Breast epithelium (tissue), 4 donors: ENCODE data around the gene EPS8. TPM values are rescaled to one million over a fixed set of nuclear protein-coding genes. Genes with fewer than 3 reads are reported as not detected.

Experiments
- DNase-seq, 2 donors: peaks; one replicate each; pipeline ENCODE4 v3.0.0-alpha.2; 2019; ENCODE audit warnings: low spot score in 2 of 2
- H3K27ac ChIP-seq, 2 donors: fragments of 200-600 bp; sonication (generic) in 1 of 2; one replicate each; pipeline ENCODE4 v1.5.1; 2016 to 2019; ENCODE audit warnings: mild to moderate bottlenecking in 1 of 2
- H3K27me3 ChIP-seq, 2 donors: fragments of 200-600 bp; sonication (generic) in 1 of 2; one replicate each; pipeline versions ENCODE4 v1.5.1 to v1.6.0; 2017 to 2019; ENCODE audit warnings: control low read depth in 1 of 2, mild to moderate bottlenecking in 1 of 2
- H3K36me3 ChIP-seq: fragments of 200-600 bp; one replicate; pipeline ENCODE4 v1.5.1; 2019
- H3K4me1 ChIP-seq, 2 donors: fragments of 200-600 bp; sonication (generic); one replicate each; pipeline ENCODE4 v1.5.1; 2016 to 2019; ENCODE audit warnings: control low read depth in 1 of 2
- H3K4me3 ChIP-seq, 3 donors: fragments of 200-600 bp; sonication (generic); 1 replicate in 2 of 3; 2 replicates in 1 of 3; pipeline ENCODE4 v1.5.1; 2016 to 2019; ENCODE audit warnings: mild to moderate bottlenecking in 3 of 3, moderate library complexity in 2 of 3
- H3K9me3 ChIP-seq, 2 donors: fragments of 200-600 bp; sonication (generic) in 1 of 2; one replicate each; pipeline ENCODE4 v1.5.1; 2016 to 2019; ENCODE audit warnings: control low read depth in 1 of 2
- POLR2A ChIP-seq: fragments of 450-650 bp; IDR thresholded peaks from one replicate; pipeline ENCODE4 v1.6.1; 2016; ENCODE audit warnings: antibody characterized with exemption, mild to moderate bottlenecking, moderate library complexity
- POLR2AphosphoS5 ChIP-seq, 3 donors: sonication (generic); formaldehyde crosslinking; IDR thresholded peaks; one replicate each; pipeline ENCODE4 v1.6.1; 2017; ENCODE audit warnings: antibody characterized with exemption in 3 of 3
- intact Hi-C: fragments of 100-400 bp; cut with DNase I; formaldehyde crosslinking; loops from one replicate; pipeline ENCODE4 v1.15.1; 2023; ENCODE audit warnings: low total_unique reads
- total RNA-seq, 3 donors: library from RNA; depleted of rRNA; stranded (reverse); fragments of >200 nt; gene quantifications; one replicate each; pipeline ENCODE4 v1.1.0, GENCODE V29; 2016
- TF ChIP-seq, protein P1 (sequence below), 3 donors: fragments of 450-650 bp; IDR thresholded peaks; one replicate each; pipeline ENCODE4 v1.5.1; 2016 to 2017; ENCODE audit warnings: antibody characterized with exemption in 3 of 3, mild to moderate bottlenecking in 3 of 3, moderate library complexity in 3 of 3

EPS8 gene
- total RNA-seq, 3 donors from 2014 or later: 137 to 244 (median 168) TPM

DNA sequence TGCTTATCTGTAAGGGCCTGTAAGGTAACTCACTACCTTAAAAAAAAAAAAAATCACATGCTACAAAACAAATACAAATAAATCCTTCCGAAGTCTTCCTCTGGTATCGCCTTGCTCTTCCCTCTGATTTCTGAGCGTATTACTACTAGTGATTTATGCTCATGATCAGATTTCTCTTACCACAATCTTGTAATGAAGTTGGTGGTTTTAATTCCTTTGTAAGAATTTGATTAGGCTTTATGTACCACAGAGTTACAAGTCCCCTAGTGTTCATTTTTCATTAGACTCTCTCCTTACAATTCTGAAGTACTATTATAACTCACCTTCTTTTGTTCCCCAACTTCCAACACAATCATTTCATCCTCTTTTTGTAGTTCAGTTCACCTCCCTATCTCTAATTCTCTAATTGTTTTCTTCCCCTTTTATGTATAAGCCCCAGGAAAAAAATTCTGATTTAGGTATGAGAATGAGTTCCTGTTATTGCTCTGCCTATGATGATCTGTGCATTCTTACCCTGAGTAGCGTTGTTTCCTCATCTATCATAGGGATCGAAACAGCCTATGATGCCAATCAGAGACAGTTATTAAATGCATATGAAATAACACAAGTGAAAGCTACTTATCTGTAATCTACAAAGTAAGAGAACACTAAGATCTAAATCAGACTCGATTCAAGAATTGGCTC is 81.5 kb downstream of the EPS8 start:
- H3K36me3 ChIP-seq: no peaks in the 10 kb centered on the region
- DNase-seq: no peak
- TF ChIP-seq POLR2AphosphoS5 (IDR thresholded peaks at IDR 0.05) (no peak), POLR2A (no peak)
- TF ChIP-seq, protein P1, sequence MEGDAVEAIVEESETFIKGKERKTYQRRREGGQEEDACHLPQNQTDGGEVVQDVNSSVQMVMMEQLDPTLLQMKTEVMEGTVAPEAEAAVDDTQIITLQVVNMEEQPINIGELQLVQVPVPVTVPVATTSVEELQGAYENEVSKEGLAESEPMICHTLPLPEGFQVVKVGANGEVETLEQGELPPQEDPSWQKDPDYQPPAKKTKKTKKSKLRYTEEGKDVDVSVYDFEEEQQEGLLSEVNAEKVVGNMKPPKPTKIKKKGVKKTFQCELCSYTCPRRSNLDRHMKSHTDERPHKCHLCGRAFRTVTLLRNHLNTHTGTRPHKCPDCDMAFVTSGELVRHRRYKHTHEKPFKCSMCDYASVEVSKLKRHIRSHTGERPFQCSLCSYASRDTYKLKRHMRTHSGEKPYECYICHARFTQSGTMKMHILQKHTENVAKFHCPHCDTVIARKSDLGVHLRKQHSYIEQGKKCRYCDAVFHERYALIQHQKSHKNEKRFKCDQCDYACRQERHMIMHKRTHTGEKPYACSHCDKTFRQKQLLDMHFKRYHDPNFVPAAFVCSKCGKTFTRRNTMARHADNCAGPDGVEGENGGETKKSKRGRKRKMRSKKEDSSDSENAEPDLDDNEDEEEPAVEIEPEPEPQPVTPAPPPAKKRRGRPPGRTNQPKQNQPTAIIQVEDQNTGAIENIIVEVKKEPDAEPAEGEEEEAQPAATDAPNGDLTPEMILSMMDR (IDR thresholded peaks at IDR 0.05): no peak
- no peak overlapping the region for H3K27ac ChIP-seq
- no peaks in the 10 kb centered on the region for H3K4me1 ChIP-seq
- intact Hi-C loops: no loop called here
- no peak overlapping the region for H3K4me3 ChIP-seq
- H3K9me3 ChIP-seq: no peaks in the 10 kb centered on the region
- H3K27me3 ChIP-seq: no peaks in the 10 kb centered on the region

DNA sequence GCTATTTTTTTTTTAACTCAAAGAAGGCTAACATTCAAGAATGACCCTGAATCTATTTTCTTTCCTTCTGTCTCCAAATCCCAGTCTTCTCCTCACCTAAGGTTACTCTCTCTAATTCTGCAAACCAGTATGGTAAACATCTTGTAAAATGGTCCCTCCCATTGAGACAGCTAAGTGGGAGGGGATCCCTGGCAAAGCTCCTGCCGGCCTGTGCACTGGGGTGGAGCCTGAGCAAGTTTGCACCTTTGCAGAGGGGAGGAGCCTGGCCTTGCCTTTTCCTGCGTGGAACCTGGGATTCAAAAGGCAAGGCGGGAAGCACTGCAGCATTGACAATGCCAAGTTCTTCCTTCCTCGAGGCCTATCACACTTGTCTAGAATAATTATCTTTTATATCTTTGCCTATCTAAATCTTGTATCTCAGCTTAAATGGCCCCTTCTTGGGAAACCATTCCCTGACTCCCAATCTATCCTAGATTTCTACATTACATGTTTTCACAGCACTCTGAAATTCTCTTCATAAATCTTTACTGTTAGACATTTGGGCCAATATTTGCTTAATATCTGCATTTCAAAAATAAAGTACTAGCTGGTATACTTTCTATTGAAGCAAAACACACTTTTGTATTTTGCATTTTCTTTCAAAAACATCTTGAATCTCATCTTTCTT is 83.0 kb downstream of the EPS8 start:
- H3K9me3 ChIP-seq: no peaks in the 10 kb centered on the region
- H3K27me3 ChIP-seq: no peaks in the 10 kb centered on the region
- DNase-seq: no peak
- TF ChIP-seq POLR2A: no peak
- TF ChIP-seq, protein P1 (IDR thresholded peaks at IDR 0.05): no peak
- no peak for TF ChIP-seq POLR2AphosphoS5 (IDR thresholded peaks at IDR 0.05)
- H3K36me3 ChIP-seq: no peaks in the 10 kb centered on the region
- H3K4me1 ChIP-seq: peaks cover 0 to 2% of the 10 kb centered on the region in 2 donors
- H3K27ac ChIP-seq: no peak overlapping the region
- H3K4me3 ChIP-seq: no peak overlapping the region
- intact Hi-C loops: no loop called here

DNA sequence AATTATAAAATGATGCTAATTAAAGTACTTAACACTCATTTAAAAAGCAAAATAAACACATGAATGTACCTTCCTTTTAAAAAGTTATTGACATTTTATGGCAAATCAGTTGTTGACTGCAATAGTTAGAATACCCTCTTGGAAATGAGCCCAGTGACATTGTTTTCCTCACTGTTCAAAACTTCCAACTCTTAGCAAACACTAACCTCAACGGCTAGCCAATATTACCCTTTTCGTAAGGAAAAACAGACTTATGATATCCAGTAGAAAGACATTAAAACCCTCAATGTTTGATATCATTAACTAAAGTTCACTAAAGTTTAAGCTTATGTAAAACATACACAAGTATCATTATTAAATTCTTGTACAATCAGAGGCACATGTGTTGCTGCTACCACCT is 83.6 kb downstream of the EPS8 start:
- peaks cover 0 to 4% of the 10 kb centered on the region in 2 donors for H3K4me1 ChIP-seq

DNA sequence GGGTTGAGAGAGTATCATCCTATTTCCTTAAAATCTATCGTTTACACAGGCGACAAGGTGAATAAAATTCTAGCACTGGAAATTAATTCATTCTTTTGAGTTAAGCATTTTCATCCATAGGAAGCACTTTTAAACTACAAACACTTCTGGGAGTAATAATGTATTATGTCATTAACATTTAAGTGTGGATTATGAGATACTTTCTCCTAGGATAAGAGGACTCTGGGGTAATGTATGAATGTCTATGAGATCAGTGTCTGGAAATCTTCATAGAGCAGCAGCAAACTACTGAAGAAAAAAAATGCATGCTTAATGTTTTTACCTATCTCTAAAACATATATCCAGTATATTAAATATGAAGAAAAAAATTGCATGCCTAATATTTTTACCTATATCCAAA is 86.9 kb downstream of the EPS8 start:
- H3K27me3 ChIP-seq: no peaks in the 10 kb centered on the region

More for the DNA sequence above, 83.6 kb downstream of the EPS8 start:
- no peak overlapping the region for H3K4me3 ChIP-seq
- no peaks in the 10 kb centered on the region for H3K9me3 ChIP-seq
- DNase-seq: no peak
- no peaks in the 10 kb centered on the region for H3K36me3 ChIP-seq
- no peak overlapping the region for H3K27ac ChIP-seq
- intact Hi-C loops: no loop called here
- H3K27me3 ChIP-seq: no peaks in the 10 kb centered on the region
- TF ChIP-seq POLR2A: no peak
- TF ChIP-seq, protein P1 (IDR thresholded peaks at IDR 0.05): no peak

More for the DNA sequence above, 86.9 kb downstream of the EPS8 start:
- peaks cover 0 to 4% of the 10 kb centered on the region in 2 donors for H3K4me1 ChIP-seq
- no peak overlapping the region for H3K4me3 ChIP-seq
- DNase-seq: no peak
- peak overlapping the region; percentile 62 to 72 for H3K27ac ChIP-seq
- no peaks in the 10 kb centered on the region for H3K9me3 ChIP-seq
- TF ChIP-seq, protein P1 (IDR thresholded peaks at IDR 0.05): no peak
- no peak for TF ChIP-seq POLR2AphosphoS5 (IDR thresholded peaks at IDR 0.05)
- TF ChIP-seq POLR2A: no peak
- intact Hi-C loops: no loop called here
- no peaks in the 10 kb centered on the region for H3K36me3 ChIP-seq
